GM10266 (cell line): ENCODE results near the gene GNAS-AS1.

Experiments used
- DNase-seq: peaks from one replicate; pipeline ENCODE4 v3.0.0; 2012; ENCODE audit errors: extremely low spot score
- TF ChIP-seq, protein P1 (sequence below): IDR thresholded peaks from 2 replicates; pipeline ENCODE4 v1.5.1; 2012; ENCODE audit warnings: mild to moderate bottlenecking, low read depth; ENCODE audit not compliant: control insufficient read depth, insufficient read depth; ENCODE audit errors: missing control alignments

The GNAS-AS1 gene

GRCh38 chr20:58877976-58878360 is 27.3 kb upstream of the GNAS-AS1 start:
- DNase-seq, result no peak
- TF ChIP-seq, protein P1, sequence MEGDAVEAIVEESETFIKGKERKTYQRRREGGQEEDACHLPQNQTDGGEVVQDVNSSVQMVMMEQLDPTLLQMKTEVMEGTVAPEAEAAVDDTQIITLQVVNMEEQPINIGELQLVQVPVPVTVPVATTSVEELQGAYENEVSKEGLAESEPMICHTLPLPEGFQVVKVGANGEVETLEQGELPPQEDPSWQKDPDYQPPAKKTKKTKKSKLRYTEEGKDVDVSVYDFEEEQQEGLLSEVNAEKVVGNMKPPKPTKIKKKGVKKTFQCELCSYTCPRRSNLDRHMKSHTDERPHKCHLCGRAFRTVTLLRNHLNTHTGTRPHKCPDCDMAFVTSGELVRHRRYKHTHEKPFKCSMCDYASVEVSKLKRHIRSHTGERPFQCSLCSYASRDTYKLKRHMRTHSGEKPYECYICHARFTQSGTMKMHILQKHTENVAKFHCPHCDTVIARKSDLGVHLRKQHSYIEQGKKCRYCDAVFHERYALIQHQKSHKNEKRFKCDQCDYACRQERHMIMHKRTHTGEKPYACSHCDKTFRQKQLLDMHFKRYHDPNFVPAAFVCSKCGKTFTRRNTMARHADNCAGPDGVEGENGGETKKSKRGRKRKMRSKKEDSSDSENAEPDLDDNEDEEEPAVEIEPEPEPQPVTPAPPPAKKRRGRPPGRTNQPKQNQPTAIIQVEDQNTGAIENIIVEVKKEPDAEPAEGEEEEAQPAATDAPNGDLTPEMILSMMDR, result no peak

DNA sequence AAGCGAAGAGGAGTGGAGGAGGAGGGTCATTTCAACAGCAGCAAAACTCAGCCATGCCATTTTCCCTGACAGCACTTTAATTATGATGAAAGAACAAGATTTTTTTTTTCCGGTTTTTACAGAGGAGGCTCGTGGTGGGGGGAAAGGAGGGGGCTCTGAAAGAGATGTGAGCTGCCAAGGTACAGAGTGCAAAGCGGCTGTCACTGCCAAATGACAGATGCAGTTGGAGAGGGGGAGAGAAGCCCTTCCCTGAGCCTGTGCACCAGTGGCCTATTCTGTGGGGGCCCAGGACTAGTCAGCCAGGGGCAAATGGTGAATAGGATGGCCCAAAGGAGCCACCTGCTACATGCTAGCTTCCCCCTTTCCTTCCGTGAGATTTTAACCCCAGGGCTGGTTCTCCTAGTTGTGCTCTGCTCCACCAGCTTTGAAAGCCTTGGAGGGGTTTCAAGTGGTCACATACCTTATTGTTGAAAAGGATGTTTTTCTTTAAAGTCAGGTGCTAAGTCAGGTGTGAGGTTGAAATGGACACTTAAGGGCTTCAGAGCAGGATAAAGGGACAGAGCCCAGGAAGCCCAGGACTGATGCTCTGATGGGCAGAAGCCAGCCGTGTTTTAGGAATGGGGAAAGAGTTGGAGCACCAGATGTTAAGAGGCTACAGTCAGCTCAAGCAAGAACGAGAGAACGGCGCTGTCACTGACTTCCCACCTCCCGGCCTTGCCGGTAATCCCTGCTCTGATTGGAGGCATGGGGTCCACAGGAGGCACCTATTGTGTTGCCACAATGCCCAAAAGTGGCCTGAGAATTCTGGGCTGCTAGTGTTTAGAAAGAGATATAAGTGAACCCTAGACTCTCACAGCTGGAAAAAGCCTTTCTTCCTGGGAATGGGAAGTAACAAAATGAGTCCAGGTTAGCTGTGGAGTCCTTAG is 26.6 kb upstream of the GNAS-AS1 start:
- TF ChIP-seq, protein P1, result no peak
- no peak for DNase-seq

GRCh38 chr20:58876437-58876836 is 25.7 kb upstream of the GNAS-AS1 start:
- no peak for DNase-seq
- TF ChIP-seq, protein P1, result no peak

DNA sequence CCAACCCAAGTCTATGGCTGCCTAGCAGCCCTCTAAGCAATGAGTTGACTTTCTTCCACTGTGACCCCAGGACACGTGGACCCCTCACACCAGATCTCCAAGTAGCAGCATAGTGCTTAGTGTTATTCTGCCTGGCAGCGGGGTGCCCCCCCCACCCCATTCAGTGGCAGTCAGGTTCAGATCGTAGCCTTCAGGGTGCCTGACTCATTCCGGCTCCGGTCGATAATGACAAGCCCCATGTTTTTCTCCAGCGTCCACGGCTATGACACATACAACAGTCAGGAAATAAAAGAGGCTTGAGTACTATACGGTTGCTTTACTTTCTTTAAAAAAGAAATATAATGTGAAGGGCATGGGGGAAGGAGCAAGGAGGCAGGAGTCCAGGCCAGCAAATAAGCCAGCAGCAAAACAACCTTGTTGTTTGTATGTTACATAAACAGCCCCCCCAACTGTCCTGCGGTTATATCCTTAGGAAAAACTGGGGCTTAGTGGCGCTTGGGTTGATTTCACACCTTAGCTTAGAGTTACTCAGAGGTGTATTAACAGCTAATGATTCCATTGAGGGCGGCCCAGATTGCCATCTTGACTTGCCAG is 24.9 kb upstream of the GNAS-AS1 start:
- TF ChIP-seq, protein P1, result no peak
- DNase-seq, result no peak

DNA sequence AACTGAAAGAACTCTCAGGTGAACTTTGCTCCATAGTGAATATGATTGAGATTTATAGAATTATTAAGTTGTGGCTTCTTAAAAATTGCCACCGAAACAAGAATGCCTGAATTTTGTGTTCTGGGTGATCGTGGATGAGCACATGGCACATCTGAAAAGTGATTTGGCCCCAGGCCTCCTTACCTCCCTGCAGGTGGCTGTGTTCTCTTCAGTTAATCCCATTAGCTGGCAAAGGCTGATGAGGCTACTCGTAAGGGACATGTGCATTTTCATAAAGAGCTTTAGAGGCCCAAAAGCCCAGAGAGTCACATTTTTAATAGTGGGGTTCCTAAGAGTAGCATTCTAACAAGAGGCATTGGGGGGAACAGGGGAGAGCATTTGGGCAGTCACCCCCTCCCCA is 24.4 kb upstream of the GNAS-AS1 start:
- TF ChIP-seq, protein P1, result no peak
- no peak for DNase-seq

- TF ChIP-seq, protein P1, result no peak
- DNase-seq, result no peak
Measured at GRCh38 chr20:58874469-58874868, 23.8 kb upstream of the GNAS-AS1 start.

DNA sequence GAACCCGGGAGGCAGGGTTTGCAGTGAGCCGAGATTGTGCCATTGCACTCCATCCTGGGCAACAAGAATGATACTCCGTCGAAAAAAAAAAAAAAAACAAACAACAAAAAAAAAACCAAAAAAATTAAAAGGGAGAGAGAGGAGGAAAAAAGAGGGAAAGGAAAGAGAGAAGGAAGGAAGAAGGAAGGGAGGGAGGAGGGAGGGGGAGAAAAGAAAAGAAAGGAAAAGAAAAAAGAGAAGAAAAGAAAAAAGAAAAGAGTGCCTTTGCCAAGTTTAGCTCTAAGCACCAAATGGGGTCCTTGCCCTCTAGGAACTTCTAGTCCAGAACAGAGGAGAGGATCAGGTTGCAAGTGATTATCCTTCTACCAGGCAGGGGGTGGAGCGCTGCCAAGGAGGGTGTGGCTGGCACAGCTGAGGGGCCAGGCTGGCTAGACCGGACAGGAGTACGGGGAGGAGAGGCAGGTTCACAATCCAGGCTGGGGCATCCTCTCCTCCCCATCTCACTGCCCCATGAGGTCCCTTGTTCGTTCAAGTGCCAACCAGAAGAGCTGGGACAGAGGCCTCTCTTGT is 20.9 kb upstream of the GNAS-AS1 start:
- TF ChIP-seq, protein P1, result no peak

More for the DNA sequence above, 20.9 kb upstream of the GNAS-AS1 start:
- DNase-seq, result no peak
